Mesenchymal stem cell (in vitro differentiated cells and primary cell): ENCODE measurements around the gene ADARB2.

ENCODE experiments used
- DNase-seq: peaks from one replicate; pipeline ENCODE4 v3.0.0-alpha.2; 2013
- H2AFZ ChIP-seq: one replicate; pipeline ENCODE4 v1.6.1; 2013; ENCODE audit warnings: low read depth, mild to moderate bottlenecking, control low read depth, inconsistent platforms, low read length, moderate library complexity
- H2AK5ac ChIP-seq: 2 replicates; pipeline ENCODE4 v1.6.1; 2013; ENCODE audit warnings: low read length, moderate library complexity, mild to moderate bottlenecking, inconsistent platforms; ENCODE audit not compliant: severe bottlenecking
- H2BK120ac ChIP-seq: one replicate; pipeline ENCODE4 v1.6.1; 2013; ENCODE audit warnings: low read depth, mild to moderate bottlenecking, inconsistent platforms, low read length, moderate library complexity
- H2BK12ac ChIP-seq, 2 experiments: one replicate each; pipeline ENCODE4 v1.6.1; 2013; ENCODE audit warnings: inconsistent platforms in 2 of 2, low read length in 2 of 2, mild to moderate bottlenecking in 2 of 2, moderate library complexity in 2 of 2, control low read depth in 1 of 2
- H2BK15ac ChIP-seq: one replicate; pipeline ENCODE4 v1.6.1; 2013; ENCODE audit warnings: mild to moderate bottlenecking, low read depth, inconsistent platforms; ENCODE audit not compliant: poor library complexity, severe bottlenecking
- H2BK5ac ChIP-seq: 2 replicates; pipeline ENCODE4 v1.6.1; 2013; ENCODE audit warnings: low read depth, mild to moderate bottlenecking, low read length, control low read depth, inconsistent platforms; ENCODE audit not compliant: poor library complexity, severe bottlenecking
- H3K14ac ChIP-seq, 2 experiments: one replicate each; pipeline ENCODE4 v1.6.1; 2013; ENCODE audit warnings: inconsistent platforms in 2 of 2, low read length in 2 of 2, control low read depth in 1 of 2, mild to moderate bottlenecking in 1 of 2, moderate library complexity in 1 of 2
- H3K18ac ChIP-seq, 2 experiments: one replicate each; pipeline ENCODE4 v1.6.1; 2013; ENCODE audit warnings: inconsistent platforms in 2 of 2, low read length in 2 of 2, control low read depth in 1 of 2, low read depth in 1 of 2, mild to moderate bottlenecking in 1 of 2
- H3K23ac ChIP-seq, 2 experiments: one replicate each; pipeline ENCODE4 v1.6.1; 2013; ENCODE audit warnings: inconsistent platforms in 2 of 2, low read length in 2 of 2, mild to moderate bottlenecking in 2 of 2, moderate library complexity in 2 of 2, control low read depth in 1 of 2
- H3K27ac ChIP-seq: 2 replicates; pipeline ENCODE4 v1.5.1; 2013; ENCODE audit warnings: mild to moderate bottlenecking, moderate library complexity, low read length, control low read depth, inconsistent platforms; ENCODE audit not compliant: poor library complexity, severe bottlenecking
- H3K27me3 ChIP-seq, 2 experiments: 2 replicates each; pipeline versions ENCODE4 v1.6.1 to v1.7.0; 2013; ENCODE audit warnings: low read length in 2 of 2, mild to moderate bottlenecking in 2 of 2, moderate library complexity in 2 of 2, control low read depth in 1 of 2, inconsistent platforms in 1 of 2; ENCODE audit not compliant: control insufficient read depth in 1 of 2, insufficient read depth in 1 of 2
- H3K36me3 ChIP-seq, 2 experiments: 2 replicates each; pipeline versions ENCODE4 v1.6.1 to v1.7.0; 2013; ENCODE audit warnings: low read length in 2 of 2, control low read depth in 1 of 2, inconsistent platforms in 1 of 2, low read depth in 1 of 2, mild to moderate bottlenecking in 1 of 2; ENCODE audit not compliant: insufficient read depth in 2 of 2, control insufficient read depth in 1 of 2
- H3K4ac ChIP-seq, 2 experiments: one replicate each; pipeline ENCODE4 v1.6.1; 2013; ENCODE audit warnings: inconsistent platforms in 2 of 2, low read length in 2 of 2, mild to moderate bottlenecking in 2 of 2, moderate library complexity in 2 of 2, control low read depth in 1 of 2, low read depth in 1 of 2
- H3K4me1 ChIP-seq: 2 replicates; pipeline ENCODE4 v1.6.1; 2013; ENCODE audit warnings: low read depth, low read length, control low read depth; ENCODE audit not compliant: control insufficient read depth, insufficient read depth
- H3K4me2 ChIP-seq: 2 replicates; pipeline ENCODE4 v1.6.1; 2013; ENCODE audit warnings: low read length, mild to moderate bottlenecking, inconsistent platforms; ENCODE audit not compliant: poor library complexity, severe bottlenecking
- H3K4me3 ChIP-seq, 2 experiments: 2 replicates each; pipeline versions ENCODE4 v1.5.1 to v1.7.0; 2013; ENCODE audit warnings: low read length in 2 of 2, mild to moderate bottlenecking in 2 of 2, control low read depth in 1 of 2, low read depth in 1 of 2; ENCODE audit not compliant: insufficient read depth in 1 of 2
- H3K79me1 ChIP-seq: replicated peaks from 2 replicates; pipeline ENCODE4 v1.6.1; 2013; ENCODE audit warnings: mild to moderate bottlenecking, control low read depth, low read length, inconsistent platforms; ENCODE audit not compliant: poor library complexity, severe bottlenecking
- H3K9ac ChIP-seq: 2 replicates; pipeline ENCODE4 v1.7.0; 2013; ENCODE audit warnings: mild to moderate bottlenecking, low read length, moderate library complexity
- H3K9me3 ChIP-seq: 2 replicates; pipeline ENCODE4 v1.7.0; 2013; ENCODE audit warnings: mild to moderate bottlenecking, low read length; ENCODE audit not compliant: control insufficient read depth
- H4K8ac ChIP-seq: one replicate; pipeline ENCODE4 v1.6.1; 2013; ENCODE audit warnings: inconsistent platforms, mild to moderate bottlenecking, low read length, moderate library complexity
- H4K91ac ChIP-seq: one replicate; pipeline ENCODE4 v1.6.1; 2013; ENCODE audit warnings: mild to moderate bottlenecking, low read length, inconsistent platforms
- WGBS: methylation state at CpG from one replicate; pipeline ENCODE4 v1.1.7; 2013; ENCODE audit warnings: mixed read lengths; 5-methylcytosine and 5-hydroxymethylcytosine counted together

The ADARB2 gene

GRCh38 chr10:1516492-1517165 lies 220.7 kb downstream of the ADARB2 start:
- DNase-seq = no peak
- WGBS = 78% methylated on average over 29 of the region's 29 CpGs
- H4K8ac ChIP-seq = no peak overlapping the region

GRCh38 chr10:1515780-1516491 lies 221.4 kb downstream of the ADARB2 start:
- H3K79me1 ChIP-seq = no peaks in the 10 kb centered on the region
- no peak overlapping the region for H4K91ac ChIP-seq
- H2AK5ac ChIP-seq = no peak overlapping the region
- H4K8ac ChIP-seq = no peak overlapping the region
- H3K36me3 ChIP-seq = no peaks in the 10 kb centered on the region
- H3K9ac ChIP-seq = no peak overlapping the region
- no peak overlapping the region for H3K14ac ChIP-seq
- WGBS = 75% methylated on average over 18 of the region's 18 CpGs
- no peak overlapping the region for H2AFZ ChIP-seq
- H3K27me3 ChIP-seq = no peaks in the 10 kb centered on the region
- H2BK5ac ChIP-seq = no peak overlapping the region
- no peak overlapping the region for H3K23ac ChIP-seq
- H3K9me3 ChIP-seq = peaks cover 10% of the 10 kb centered on the region
- no peak overlapping the region for H2BK12ac ChIP-seq
- H3K4ac ChIP-seq = no peak overlapping the region
- no peak overlapping the region for H3K18ac ChIP-seq
- no peak for DNase-seq
- no peaks in the 10 kb centered on the region for H3K4me1 ChIP-seq
- no peak overlapping the region for H3K4me3 ChIP-seq
- no peak overlapping the region for H3K27ac ChIP-seq
- no peak overlapping the region for H3K4me2 ChIP-seq
- H2BK15ac ChIP-seq = no peak overlapping the region
- no peak overlapping the region for H2BK120ac ChIP-seq

More at GRCh38 chr10:1516492-1517165, 220.7 kb downstream of the ADARB2 start:
- Histone ChIP-seq H3K4ac (no peak overlapping the region), H3K36me3 (no peaks in the 10 kb centered on the region), H3K27me3 (no peaks in the 10 kb centered on the region), H3K4me2 (no peak overlapping the region), H2AK5ac (no peak overlapping the region), H3K4me1 (no peaks in the 10 kb centered on the region), H4K91ac (no peak overlapping the region), H2AFZ (no peak overlapping the region), H3K23ac (no peak overlapping the region), H3K79me1 (no peaks in the 10 kb centered on the region), H2BK5ac (no peak overlapping the region), H3K9ac (no peak overlapping the region), H3K14ac (no peak overlapping the region), H2BK12ac (no peak overlapping the region), H2BK15ac (no peak overlapping the region), H3K18ac (no peak overlapping the region), H3K9me3 (peaks cover 5% of the 10 kb centered on the region), H2BK120ac (no peak overlapping the region), H3K27ac (no peak overlapping the region), H3K4me3 (no peak overlapping the region)

GRCh38 chr10:1515121-1515779 lies 222.1 kb downstream of the ADARB2 start:
- H3K14ac ChIP-seq = no peak overlapping the region
- H3K36me3 ChIP-seq = no peaks in the 10 kb centered on the region
- H2AFZ ChIP-seq = no peak overlapping the region
- H2AK5ac ChIP-seq = no peak overlapping the region
- DNase-seq = no peak
- H3K27me3 ChIP-seq = no peaks in the 10 kb centered on the region
- H3K18ac ChIP-seq = no peak overlapping the region
- H3K4me1 ChIP-seq = no peaks in the 10 kb centered on the region
- no peak overlapping the region for H3K9ac ChIP-seq
- H3K23ac ChIP-seq = no peak overlapping the region
- no peak overlapping the region for H4K91ac ChIP-seq
- peaks cover 11% of the 10 kb centered on the region for H3K9me3 ChIP-seq
- no peak overlapping the region for H2BK5ac ChIP-seq
- no peak overlapping the region for H3K27ac ChIP-seq
- no peak overlapping the region for H2BK15ac ChIP-seq
- H3K4me2 ChIP-seq = no peak overlapping the region
- 83% methylated on average over 14 of the region's 14 CpGs for WGBS
- H2BK120ac ChIP-seq = no peak overlapping the region
- peak overlapping the region in 1 of 2 experiments; percentile 1 for H3K4me3 ChIP-seq
- no peak overlapping the region for H3K4ac ChIP-seq
- no peak overlapping the region for H4K8ac ChIP-seq
- H3K79me1 ChIP-seq = no peaks in the 10 kb centered on the region
- no peak overlapping the region for H2BK12ac ChIP-seq

GRCh38 chr10:1514681-1515080 lies 222.6 kb downstream of the ADARB2 start:
- H3K79me1 ChIP-seq = no peaks in the 10 kb centered on the region

More at GRCh38 chr10:1514681-1515080, 222.6 kb downstream of the ADARB2 start:
- no peak overlapping the region for H3K23ac ChIP-seq
- H3K9ac ChIP-seq = no peak overlapping the region
- no peaks in the 10 kb centered on the region for H3K36me3 ChIP-seq
- 72% methylated on average over 8 of the region's 8 CpGs for WGBS
- H2BK12ac ChIP-seq = no peak overlapping the region
- H2BK120ac ChIP-seq = no peak overlapping the region
- H2BK5ac ChIP-seq = no peak overlapping the region
- H3K18ac ChIP-seq = no peak overlapping the region
- no peak overlapping the region for H3K4me3 ChIP-seq
- no peak for DNase-seq
- H3K4me1 ChIP-seq = no peaks in the 10 kb centered on the region
- H3K27me3 ChIP-seq = no peaks in the 10 kb centered on the region
- no peak overlapping the region for H3K14ac ChIP-seq
- H4K91ac ChIP-seq = no peak overlapping the region
- peaks cover 14% of the 10 kb centered on the region for H3K9me3 ChIP-seq
- no peak overlapping the region for H2AFZ ChIP-seq
- H4K8ac ChIP-seq = no peak overlapping the region
- no peak overlapping the region for H2BK15ac ChIP-seq
- no peak overlapping the region for H3K4ac ChIP-seq
- no peak overlapping the region for H3K27ac ChIP-seq
- H2AK5ac ChIP-seq = no peak overlapping the region
- H3K4me2 ChIP-seq = no peak overlapping the region
